PFSK-1 (cell line): ENCODE data around the gene FAM83G.

Source experiments
- FOXP2 ChIP-seq: optimal IDR thresholded peaks from 2 replicates; pipeline ENCODE3; 2011; ENCODE audit warnings: borderline replicate concordance, control low read depth, inconsistent platforms; ENCODE audit not compliant: insufficient read depth; ENCODE audit errors: extremely low read length, extremely low read depth
- POLR2AphosphoS5 ChIP-seq: IDR thresholded peaks from 2 replicates; pipeline ENCODE4 v1.6.1; 2012; ENCODE audit warnings: low read depth, mild to moderate bottlenecking, control low read depth, low read length, moderate library complexity
- REST ChIP-seq, 2 experiments: IDR thresholded peaks; 2 replicates each; pipeline versions ENCODE4 v1.6.1 to v1.8.0; 2011 to 2012; ENCODE audit warnings: low read depth in 2 of 2, low read length in 2 of 2, control low read depth in 1 of 2, inconsistent platforms in 1 of 2, mild to moderate bottlenecking in 1 of 2, moderate library complexity in 1 of 2; ENCODE audit not compliant: insufficient read depth in 1 of 2
- SIN3A ChIP-seq: IDR thresholded peaks from 2 replicates; pipeline ENCODE4 v1.6.1; 2012; ENCODE audit warnings: mild to moderate bottlenecking, low read length, moderate library complexity, borderline replicate concordance; ENCODE audit not compliant: insufficient read depth
- TAF1 ChIP-seq: IDR thresholded peaks from 2 replicates; pipeline ENCODE4 v1.6.1; 2012; ENCODE audit warnings: low read length, control low read depth, borderline replicate concordance; ENCODE audit not compliant: insufficient read depth

Gene FAM83G

GRCh38 chr17:18968945-18969887 lies 35.3 kb downstream of the FAM83G start:
- TF ChIP-seq TAF1 (no peak), SIN3A (no peak), REST (IDR thresholded peaks at IDR 0.05; ENCODE audit: insufficient read depth in 1 of 2, low read depth in 2 of 2, low read length in 2 of 2) (no peak), POLR2AphosphoS5 (no peak)

GRCh38 chr17:18968345-18968744 lies 36.2 kb downstream of the FAM83G start:
- TF ChIP-seq REST (IDR thresholded peaks at IDR 0.05; ENCODE audit: insufficient read depth in 1 of 2, low read depth in 2 of 2, low read length in 2 of 2) (no peak), SIN3A (no peak), POLR2AphosphoS5 (no peak), FOXP2 (no peak), TAF1 (no peak)

- TF ChIP-seq FOXP2 (no peak), POLR2AphosphoS5 (no peak), SIN3A (no peak), REST (IDR thresholded peaks at IDR 0.05; ENCODE audit: insufficient read depth in 1 of 2, low read depth in 2 of 2, low read length in 2 of 2) (no peak), TAF1 (no peak)
Observed at GRCh38 chr17:18967916-18968315, 36.6 kb downstream of the FAM83G start.

GRCh38 chr17:18966831-18967624 lies 37.5 kb downstream of the FAM83G start:
- TF ChIP-seq FOXP2, result no peak
- TF ChIP-seq SIN3A, result no peak
- no peak for TF ChIP-seq REST (IDR thresholded peaks at IDR 0.05; ENCODE audit: insufficient read depth in 1 of 2, low read depth in 2 of 2, low read length in 2 of 2)
- TF ChIP-seq TAF1, result no peak
- TF ChIP-seq POLR2AphosphoS5, result no peak
